ENCODE results near the gene CRB1.

CRB1 gene

GRCh38 chr1:197464044-197464443 is 196.0 kb downstream of the CRB1 start:
- no peak overlapping the region for H3K27ac ChIP-seq (ENCODE audit: low read depth, low read length)
- no peaks in the 10 kb centered on the region for H3K27me3 ChIP-seq (ENCODE audit: control insufficient read depth, insufficient read depth, low read length)
- H3K36me3 ChIP-seq (ENCODE audit: control insufficient read depth, insufficient read depth, low read length) = no peaks in the 10 kb centered on the region
- no peak overlapping the region for H3K4me3 ChIP-seq (ENCODE audit: low read depth, low read length)
- H3K9ac ChIP-seq (ENCODE audit: low read length) = no peak overlapping the region
- no peaks in the 10 kb centered on the region for H3K9me3 ChIP-seq (ENCODE audit: control insufficient read depth, insufficient read depth, low read depth, low read length)
- peaks cover 10% of the 10 kb centered on the region for H3K4me1 ChIP-seq (ENCODE audit: control insufficient read depth, insufficient read depth, low read length)

DNA sequence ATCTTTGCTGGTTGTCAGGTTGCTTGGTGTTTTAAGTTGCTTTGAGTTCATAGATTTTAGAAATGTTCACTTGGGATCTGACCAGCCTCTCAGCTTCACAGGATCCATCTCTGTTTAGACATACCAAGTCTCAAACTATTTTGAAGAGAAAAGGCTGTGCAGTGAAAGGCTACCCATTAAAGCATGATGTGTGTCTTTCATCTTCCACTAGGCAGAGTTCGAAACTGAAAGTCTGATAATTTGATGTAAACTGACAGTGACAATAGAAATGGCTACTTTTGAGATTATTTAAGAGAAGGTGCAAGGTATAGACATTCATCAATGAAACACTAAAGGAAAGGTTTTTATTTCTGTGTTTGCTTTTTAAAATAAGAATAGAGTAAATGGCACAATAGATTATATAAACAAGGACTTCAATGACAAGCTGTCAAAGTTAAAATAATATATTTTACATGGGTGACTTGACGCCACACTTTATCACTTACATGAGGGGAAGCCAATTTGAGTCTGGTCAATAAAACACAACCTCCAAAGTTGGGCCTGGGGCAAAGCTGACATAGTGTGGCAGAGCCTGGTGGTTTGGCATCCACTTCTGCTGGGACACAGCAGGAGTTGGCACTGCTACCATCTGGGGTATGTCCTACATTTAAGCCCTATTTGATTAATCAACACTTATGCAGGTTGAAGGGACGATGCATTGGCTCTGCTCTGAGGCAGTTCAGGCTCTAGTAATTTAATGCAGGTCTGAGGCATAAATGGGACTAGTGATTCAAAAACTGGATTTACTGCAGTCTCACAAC is 197.7 kb downstream of the CRB1 start:
- H3K27ac ChIP-seq (ENCODE audit: low read depth, low read length) = no peak overlapping the region
- H3K4me1 ChIP-seq (ENCODE audit: control insufficient read depth, insufficient read depth, low read length) = peaks cover 21% of the 10 kb centered on the region
- no peaks in the 10 kb centered on the region for H3K9me3 ChIP-seq (ENCODE audit: control insufficient read depth, insufficient read depth, low read depth, low read length)
- H3K9ac ChIP-seq (ENCODE audit: low read length) = no peak overlapping the region
- H3K4me3 ChIP-seq (ENCODE audit: low read depth, low read length) = no peak overlapping the region
- no peaks in the 10 kb centered on the region for H3K36me3 ChIP-seq (ENCODE audit: control insufficient read depth, insufficient read depth, low read length)
- no peaks in the 10 kb centered on the region for H3K27me3 ChIP-seq (ENCODE audit: control insufficient read depth, insufficient read depth, low read length)

DNA sequence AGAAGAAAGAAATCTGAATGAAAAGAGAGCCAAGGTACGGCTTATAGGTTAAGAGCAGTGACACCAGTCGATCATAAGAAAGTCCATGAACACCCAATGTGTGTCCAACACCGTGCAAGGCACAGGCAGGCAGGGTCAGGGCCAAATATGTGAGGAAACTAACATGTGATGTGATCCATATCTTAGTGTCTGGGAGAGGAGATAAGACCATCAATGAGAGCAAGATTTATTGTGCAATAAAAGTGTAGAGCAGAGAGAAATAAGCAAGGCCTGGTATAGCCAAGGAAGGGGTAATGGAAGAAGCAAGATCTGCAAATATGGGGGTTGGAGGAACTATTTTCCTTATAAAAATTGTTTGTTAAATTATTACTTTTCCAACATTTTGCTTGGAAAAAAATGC is 198.8 kb downstream of the CRB1 start:
- H3K27me3 ChIP-seq (ENCODE audit: control insufficient read depth, insufficient read depth, low read length) = no peaks in the 10 kb centered on the region
- H3K27ac ChIP-seq (ENCODE audit: low read depth, low read length) = no peak overlapping the region
- H3K4me1 ChIP-seq (ENCODE audit: control insufficient read depth, insufficient read depth, low read length) = peaks cover 26% of the 10 kb centered on the region
- no peaks in the 10 kb centered on the region for H3K36me3 ChIP-seq (ENCODE audit: control insufficient read depth, insufficient read depth, low read length)
- H3K9ac ChIP-seq (ENCODE audit: low read length) = no peak overlapping the region
- H3K4me3 ChIP-seq (ENCODE audit: low read depth, low read length) = no peak overlapping the region
- H3K9me3 ChIP-seq (ENCODE audit: control insufficient read depth, insufficient read depth, low read depth, low read length) = no peaks in the 10 kb centered on the region

DNA sequence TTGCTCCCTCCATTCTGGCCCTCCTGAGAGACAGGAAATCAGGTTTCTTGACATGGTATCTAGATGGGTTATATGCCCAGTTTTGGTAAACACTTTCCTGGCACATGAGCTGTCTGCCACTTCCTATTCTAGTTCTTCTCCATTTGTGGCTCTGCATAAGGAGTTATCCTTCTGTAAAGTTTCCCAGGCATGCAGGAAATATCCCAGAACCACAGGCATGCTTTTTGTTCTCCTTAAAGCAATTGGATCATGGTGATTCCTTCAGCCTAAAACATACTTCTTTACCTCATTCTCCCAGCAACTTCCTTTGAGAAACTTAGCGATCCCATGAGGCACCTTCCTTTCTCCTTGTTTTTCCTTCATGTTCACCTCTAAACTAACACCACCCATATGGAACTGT is 199.8 kb downstream of the CRB1 start:
- peaks cover 25% of the 10 kb centered on the region for H3K4me1 ChIP-seq (ENCODE audit: control insufficient read depth, insufficient read depth, low read length)
- H3K4me3 ChIP-seq (ENCODE audit: low read depth, low read length) = no peak overlapping the region
- no peaks in the 10 kb centered on the region for H3K9me3 ChIP-seq (ENCODE audit: control insufficient read depth, insufficient read depth, low read depth, low read length)
- no peak overlapping the region for H3K27ac ChIP-seq (ENCODE audit: low read depth, low read length)
- no peaks in the 10 kb centered on the region for H3K27me3 ChIP-seq (ENCODE audit: control insufficient read depth, insufficient read depth, low read length)
- no peak overlapping the region for H3K9ac ChIP-seq (ENCODE audit: low read length)
- no peaks in the 10 kb centered on the region for H3K36me3 ChIP-seq (ENCODE audit: control insufficient read depth, insufficient read depth, low read length)

DNA sequence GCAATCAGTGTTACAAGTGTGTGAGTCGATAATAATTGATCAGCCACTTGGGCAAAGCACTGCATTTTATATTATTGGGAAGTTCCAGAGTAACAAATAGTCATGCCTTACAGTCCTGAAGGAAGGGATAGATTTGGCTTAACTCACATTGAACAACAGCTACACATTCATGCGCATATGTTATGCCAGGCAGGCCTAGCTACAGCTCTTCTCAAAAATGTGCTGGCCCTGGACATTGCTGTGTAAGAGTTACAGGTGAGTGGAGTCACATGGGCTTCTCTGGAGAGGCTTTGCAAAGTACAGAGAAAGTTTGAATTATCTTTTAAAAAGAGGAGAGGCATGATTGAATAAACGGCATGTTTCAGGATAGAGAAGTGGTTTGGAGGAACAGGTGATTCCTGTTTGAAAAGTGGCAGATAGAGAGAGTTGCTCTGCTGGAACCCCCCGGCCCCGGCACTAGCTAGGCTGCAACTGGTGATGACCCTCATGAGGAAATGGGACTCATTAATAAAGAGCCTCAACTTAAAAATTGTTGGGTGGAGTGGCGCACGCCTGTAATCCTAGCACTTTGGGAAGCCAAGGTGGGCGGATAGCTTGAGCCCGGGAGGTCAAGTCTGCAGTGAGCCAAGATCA is 200.6 kb downstream of the CRB1 start:
- H3K9me3 ChIP-seq (ENCODE audit: control insufficient read depth, insufficient read depth, low read depth, low read length) = no peaks in the 10 kb centered on the region
- H3K4me1 ChIP-seq (ENCODE audit: control insufficient read depth, insufficient read depth, low read length) = peaks cover 23% of the 10 kb centered on the region
- no peak overlapping the region for H3K9ac ChIP-seq (ENCODE audit: low read length)
- H3K27me3 ChIP-seq (ENCODE audit: control insufficient read depth, insufficient read depth, low read length) = no peaks in the 10 kb centered on the region
- no peaks in the 10 kb centered on the region for H3K36me3 ChIP-seq (ENCODE audit: control insufficient read depth, insufficient read depth, low read length)
- H3K4me3 ChIP-seq (ENCODE audit: low read depth, low read length) = no peak overlapping the region
- no peak overlapping the region for H3K27ac ChIP-seq (ENCODE audit: low read depth, low read length)

GRCh38 chr1:197469620-197470210 is 201.7 kb downstream of the CRB1 start:
- no peak overlapping the region for H3K4me3 ChIP-seq (ENCODE audit: low read depth, low read length)

DNA sequence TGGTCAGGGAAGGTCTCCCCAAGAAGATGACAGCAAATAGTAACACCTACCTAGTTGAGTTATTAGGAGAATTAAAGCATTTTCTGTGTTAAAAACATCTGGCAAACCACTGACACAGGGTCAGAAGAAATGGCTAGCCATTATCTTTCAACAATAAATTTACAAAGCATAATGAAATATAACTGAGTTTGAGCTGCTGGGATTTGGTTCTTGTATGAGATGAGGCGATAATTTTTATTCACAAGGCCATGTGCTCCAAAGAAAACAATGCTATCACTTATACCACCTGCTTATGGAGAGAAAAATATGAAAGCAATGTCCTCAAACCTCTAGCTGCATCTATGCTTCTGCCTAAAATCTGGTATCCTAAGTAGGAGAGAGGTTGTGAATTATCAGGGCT is 202.3 kb downstream of the CRB1 start:
- no peak overlapping the region for H3K4me3 ChIP-seq (ENCODE audit: low read depth, low read length)
- H3K27me3 ChIP-seq (ENCODE audit: control insufficient read depth, insufficient read depth, low read length) = no peaks in the 10 kb centered on the region
- no peaks in the 10 kb centered on the region for H3K36me3 ChIP-seq (ENCODE audit: control insufficient read depth, insufficient read depth, low read length)
- H3K9me3 ChIP-seq (ENCODE audit: control insufficient read depth, insufficient read depth, low read depth, low read length) = no peaks in the 10 kb centered on the region
- H3K4me1 ChIP-seq (ENCODE audit: control insufficient read depth, insufficient read depth, low read length) = peaks cover 17% of the 10 kb centered on the region
- H3K27ac ChIP-seq (ENCODE audit: low read depth, low read length) = no peak overlapping the region
- no peak overlapping the region for H3K9ac ChIP-seq (ENCODE audit: low read length)

More at GRCh38 chr1:197469620-197470210, 201.7 kb downstream of the CRB1 start:
- peaks cover 17% of the 10 kb centered on the region for H3K4me1 ChIP-seq (ENCODE audit: control insufficient read depth, insufficient read depth, low read length)
- no peaks in the 10 kb centered on the region for H3K36me3 ChIP-seq (ENCODE audit: control insufficient read depth, insufficient read depth, low read length)
- H3K27me3 ChIP-seq (ENCODE audit: control insufficient read depth, insufficient read depth, low read length) = no peaks in the 10 kb centered on the region
- no peaks in the 10 kb centered on the region for H3K9me3 ChIP-seq (ENCODE audit: control insufficient read depth, insufficient read depth, low read depth, low read length)
- H3K9ac ChIP-seq (ENCODE audit: low read length) = no peak overlapping the region
- H3K27ac ChIP-seq (ENCODE audit: low read depth, low read length) = no peak overlapping the region

DNA sequence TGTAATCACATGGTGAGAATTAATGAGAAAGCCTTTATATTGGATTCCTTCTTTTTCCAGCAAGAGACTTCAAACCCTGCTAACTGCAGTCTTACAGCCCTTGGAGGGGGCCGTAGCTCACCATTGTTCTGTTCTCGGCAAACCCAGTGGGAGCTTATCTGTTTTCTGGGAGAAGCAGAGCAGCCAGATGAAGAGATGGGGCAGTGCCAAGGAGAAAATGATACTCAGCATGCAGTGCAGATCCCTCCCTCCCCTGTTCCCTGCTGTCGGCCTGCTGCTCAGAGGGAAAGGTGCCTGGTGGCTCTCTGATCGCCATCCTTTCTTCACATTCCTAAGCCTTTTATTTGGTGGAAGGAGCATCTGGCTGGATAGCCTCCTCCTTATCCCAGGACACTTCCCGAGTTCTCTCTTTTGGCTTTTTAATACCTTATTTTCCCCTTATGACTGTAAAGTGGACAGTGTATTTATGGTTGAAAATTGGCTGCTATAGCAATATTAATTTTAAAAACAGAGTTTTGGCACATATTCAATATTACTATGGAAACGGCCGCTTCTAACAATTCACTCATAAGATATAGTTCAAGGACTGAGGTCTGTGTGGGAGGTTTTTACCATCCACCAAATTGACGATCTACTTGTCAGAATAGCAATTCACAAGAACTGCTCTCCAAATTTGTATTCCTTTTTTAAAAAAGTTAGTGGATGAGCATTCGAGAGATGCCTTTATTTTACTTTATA is 203.4 kb downstream of the CRB1 start:
- Histone ChIP-seq H3K4me3 (ENCODE audit: low read depth, low read length) (no peak overlapping the region), H3K27me3 (ENCODE audit: control insufficient read depth, insufficient read depth, low read length) (no peaks in the 10 kb centered on the region), H3K4me1 (ENCODE audit: control insufficient read depth, insufficient read depth, low read length) (peaks cover 17% of the 10 kb centered on the region), H3K9ac (ENCODE audit: low read length) (no peak overlapping the region), H3K36me3 (ENCODE audit: control insufficient read depth, insufficient read depth, low read length) (no peaks in the 10 kb centered on the region), H3K27ac (ENCODE audit: low read depth, low read length) (no peak overlapping the region), H3K9me3 (ENCODE audit: control insufficient read depth, insufficient read depth, low read depth, low read length) (no peaks in the 10 kb centered on the region)

GRCh38 chr1:197472141-197472540 is 204.1 kb downstream of the CRB1 start:
- Histone ChIP-seq H3K36me3 (ENCODE audit: control insufficient read depth, insufficient read depth, low read length) (no peaks in the 10 kb centered on the region), H3K9me3 (ENCODE audit: control insufficient read depth, insufficient read depth, low read depth, low read length) (no peaks in the 10 kb centered on the region), H3K9ac (ENCODE audit: low read length) (no peak overlapping the region), H3K4me3 (ENCODE audit: low read depth, low read length) (no peak overlapping the region), H3K27me3 (ENCODE audit: control insufficient read depth, insufficient read depth, low read length) (no peaks in the 10 kb centered on the region), H3K27ac (ENCODE audit: low read depth, low read length) (no peak overlapping the region), H3K4me1 (ENCODE audit: control insufficient read depth, insufficient read depth, low read length) (peaks cover 17% of the 10 kb centered on the region)

GRCh38 chr1:197480446-197480845 is 212.4 kb downstream of the CRB1 start:
- Histone ChIP-seq H3K4me1 (ENCODE audit: control insufficient read depth, insufficient read depth, low read length) (no peaks in the 10 kb centered on the region), H3K9me3 (ENCODE audit: control insufficient read depth, insufficient read depth, low read depth, low read length) (no peaks in the 10 kb centered on the region), H3K27me3 (ENCODE audit: control insufficient read depth, insufficient read depth, low read length) (no peaks in the 10 kb centered on the region), H3K36me3 (ENCODE audit: control insufficient read depth, insufficient read depth, low read length) (no peaks in the 10 kb centered on the region), H3K27ac (ENCODE audit: low read depth, low read length) (no peak overlapping the region), H3K9ac (ENCODE audit: low read length) (no peak overlapping the region), H3K4me3 (ENCODE audit: low read depth, low read length) (no peak overlapping the region)

DNA sequence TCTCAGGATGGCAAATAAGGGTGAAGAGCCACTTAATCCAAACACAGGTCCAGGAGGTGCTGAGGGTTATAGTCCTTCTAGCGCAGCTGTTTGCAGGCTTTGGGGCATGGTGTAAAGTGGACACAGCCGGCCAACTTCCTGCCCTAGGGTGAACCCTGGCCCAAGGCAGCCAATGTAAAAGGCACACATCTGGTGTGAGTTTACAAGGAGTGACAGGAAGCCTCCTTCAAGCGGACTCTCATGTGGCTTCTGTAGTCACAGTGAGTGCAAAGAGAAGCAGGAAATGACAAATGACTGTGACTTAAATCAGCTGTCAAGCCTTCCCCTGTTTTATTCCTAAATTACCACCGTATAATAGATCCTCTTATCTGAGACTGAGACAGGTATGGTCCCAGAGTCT is 213.0 kb downstream of the CRB1 start:
- no peak overlapping the region for H3K27ac ChIP-seq (ENCODE audit: low read depth, low read length)
- H3K9me3 ChIP-seq (ENCODE audit: control insufficient read depth, insufficient read depth, low read depth, low read length) = no peaks in the 10 kb centered on the region
- H3K9ac ChIP-seq (ENCODE audit: low read length) = no peak overlapping the region
- H3K27me3 ChIP-seq (ENCODE audit: control insufficient read depth, insufficient read depth, low read length) = no peaks in the 10 kb centered on the region
- no peaks in the 10 kb centered on the region for H3K36me3 ChIP-seq (ENCODE audit: control insufficient read depth, insufficient read depth, low read length)
- H3K4me3 ChIP-seq (ENCODE audit: low read depth, low read length) = no peak overlapping the region
- no peaks in the 10 kb centered on the region for H3K4me1 ChIP-seq (ENCODE audit: control insufficient read depth, insufficient read depth, low read length)
